ENCODE results near the gene SCEL. TPM values are rescaled to one million over a fixed set of nuclear protein-coding genes. Genes with fewer than 3 reads are reported as not detected.

SCEL gene
- total and polyA plus RNA-seq, 2 of the 8 experiments (the other 6 are each of a cell fraction or from before 2014, with no cell fraction given) = not detected

DNA sequence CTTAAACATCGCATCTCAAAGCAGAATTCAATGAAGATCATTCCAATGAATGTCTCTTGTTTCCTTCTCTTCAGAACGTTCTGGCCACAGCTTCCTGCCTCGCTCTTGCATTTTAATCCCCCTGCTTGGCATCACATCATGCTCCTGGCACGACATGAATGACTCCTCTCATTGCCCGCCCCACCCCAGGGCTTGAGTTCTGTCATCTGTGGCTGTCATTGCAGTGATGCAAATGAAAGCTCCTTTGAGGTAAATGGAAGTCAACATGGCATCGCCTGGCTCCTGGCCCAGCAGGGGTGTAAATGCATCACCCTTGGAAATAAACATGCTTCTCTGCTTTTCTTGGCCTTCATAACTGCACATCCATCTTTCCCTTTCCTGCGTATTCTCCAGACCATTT lies 48.6 kb downstream of the SCEL start:
- 88% methylated on average over 7 of the region's 7 CpGs; no CpG with 5 or more reads in 1 of the 2 experiments for WGBS, 2 experiments (ENCODE audit: extremely low coverage in 1 of 2, insufficient coverage in 1 of 2, insufficient read length in 1 of 2, insufficient replicate concordance in 2 of 2, low coverage in 1 of 2, low lambda C conversion rate in 2 of 2, missing lambda C conversion rate in 1 of 2)
- H2BK15ac ChIP-seq (ENCODE audit: low read length) = no peak overlapping the region
- H2BK12ac ChIP-seq (ENCODE audit: low read depth, low read length) = no peak overlapping the region
- H2BK120ac ChIP-seq (replicated peaks; ENCODE audit: low read depth, low read length) = no peak overlapping the region
- H3K4ac ChIP-seq (replicated peaks; ENCODE audit: insufficient read length, low read depth, low read length) = no peak overlapping the region
- no peaks in the 10 kb centered on the region for H3K36me3 ChIP-seq (ENCODE audit: control insufficient read depth in 2 of 4, insufficient read depth in 4 of 4, low read length in 3 of 4)
- no peak overlapping the region for H4K8ac ChIP-seq (ENCODE audit: extremely low read depth, insufficient read depth, low read length)
- H3K23me2 ChIP-seq (ENCODE audit: low read depth, low read length) = peaks cover 3% of the 10 kb centered on the region; the same call in 1 of the 2 replicates
- no peak overlapping the region for H4K5ac ChIP-seq (ENCODE audit: insufficient read length, low read depth, low read length)
- no peaks in the 10 kb centered on the region for H4K20me1 ChIP-seq (replicated peaks in 1 of 2; ENCODE audit: control insufficient read depth in 1 of 2, insufficient read depth in 2 of 2, low read length in 2 of 2)
- no peaks in the 10 kb centered on the region for H3K79me2 ChIP-seq (ENCODE audit: control insufficient read depth in 1 of 2, insufficient read depth in 2 of 2, low read length in 2 of 2)
- no peaks in the 10 kb centered on the region for H3K27me3 ChIP-seq (replicated peaks in 1 of 4; ENCODE audit: control insufficient read depth in 3 of 4, extremely low read depth in 1 of 4, insufficient read depth in 3 of 4, low read length in 3 of 4)
- no peak for FAIRE-seq
- no peak overlapping the region for H4K91ac ChIP-seq (replicated peaks; ENCODE audit: insufficient read length, low read length)
- H3K4me1 ChIP-seq (replicated peaks in 1 of 4; ENCODE audit: control insufficient read depth in 3 of 4, insufficient read depth in 4 of 4, low read length in 3 of 4) = no peaks in the 10 kb centered on the region
- H3K9ac ChIP-seq (replicated peaks in 1 of 4; ENCODE audit: extremely low read depth in 1 of 4, low read depth in 3 of 4, low read length in 3 of 4) = no peak overlapping the region
- ChIA-PET POLR2A (ENCODE audit: partially characterized antibody) (no interaction called here), CTCF (ENCODE audit: partially characterized antibody) (interaction anchor here (1.5 to 5.6 kb wide), 3 partner anchors 8 to 167 kb away, joined by 3 to 32 read pairs (median 7); no protein-coding TSS in a partner anchor)
- H3K79me1 ChIP-seq (ENCODE audit: low read depth, low read length) = no peaks in the 10 kb centered on the region
- no peak overlapping the region for H2AK5ac ChIP-seq (ENCODE audit: low read depth, low read length)
- H3K27ac ChIP-seq (ENCODE audit: low read depth, low read length) = no peak overlapping the region
- H3K4me2 ChIP-seq (ENCODE audit: insufficient read depth in 1 of 2, low read depth in 2 of 2, low read length in 2 of 2) = no peak overlapping the region
- H3K56ac ChIP-seq (replicated peaks; ENCODE audit: insufficient read length, low read depth, low read length) = no peak overlapping the region
- no peak overlapping the region for H2AFZ ChIP-seq (ENCODE audit: low read length)
- H3K18ac ChIP-seq (ENCODE audit: extremely low read depth, low read length) = no peak overlapping the region
- no peak overlapping the region for H3K14ac ChIP-seq (ENCODE audit: insufficient read length)
- H2BK20ac ChIP-seq (ENCODE audit: low read length) = no peak overlapping the region
- DNase-seq (ENCODE audit: low read depth in 1 of 2, low spot score in 2 of 2) = no peak
- no peak overlapping the region for H3K4me3 ChIP-seq (ENCODE audit: extremely low read depth in 1 of 4, insufficient read depth in 2 of 4, low read depth in 3 of 4, low read length in 4 of 4)
- H2BK5ac ChIP-seq (ENCODE audit: low read depth, low read length) = no peak overlapping the region
- H3K9me3 ChIP-seq (ENCODE audit: insufficient read depth in 2 of 2, low read depth in 1 of 2, low read length in 1 of 2) = no peaks in the 10 kb centered on the region; a peak in 1 of 4 replicates
- H3K23ac ChIP-seq (ENCODE audit: insufficient read length) = no peak overlapping the region
- TF ChIP-seq RAD21 (IDR thresholded peaks at IDR 0.05 in 1 of 2, conservative IDR thresholded peaks at IDR 0.05 in 1 of 2; ENCODE audit: low read depth in 2 of 2, low read length in 2 of 2) (no peak), GABPA (IDR thresholded peaks at IDR 0.05; ENCODE audit: borderline replicate concordance, insufficient read depth, low read length) (no peak), TCF12 (IDR thresholded peaks at IDR 0.05; ENCODE audit: low read depth, low read length) (no peak), BCL11A (IDR thresholded peaks at IDR 0.05; ENCODE audit: low read depth in 2 of 2, low read length in 2 of 2) (no peak), NANOG (IDR thresholded peaks at IDR 0.05; ENCODE audit: insufficient read depth, low read depth, low read length, poor library complexity, severe bottlenecking) (no peak), SP1 (IDR thresholded peaks at IDR 0.05; ENCODE audit: low read depth, low read length) (no peak), JUN (IDR thresholded peaks at IDR 0.05; ENCODE audit: low read depth, low read length) (no peak), EP300 (IDR thresholded peaks at IDR 0.05; ENCODE audit: borderline replicate concordance in 1 of 2, low read depth in 2 of 2, low read length in 2 of 2) (no peak), SIN3A (conservative IDR thresholded peaks at IDR 0.05 in 1 of 2, IDR thresholded peaks at IDR 0.05 in 1 of 2; ENCODE audit: low read depth in 1 of 2, low read length in 2 of 2) (no peak), SP2 (IDR thresholded peaks at IDR 0.05; ENCODE audit: low read length) (no peak), CHD2 (IDR thresholded peaks at IDR 0.05; ENCODE audit: low read length) (no peak), ZNF274 (IDR thresholded peaks at IDR 0.05; ENCODE audit: borderline replicate concordance, extremely low read depth, low read length) (no peak)
